Calu3 (cell line): ENCODE results near the gene RIMS4. TPM values are rescaled to one million over a fixed set of nuclear protein-coding genes. Genes with fewer than 3 reads are reported as not detected.

Experiments
- BruUV-seq: library from RNA; stranded (reverse); fragments of 400-500 nt; replicated peaks from 2 replicates; lab custom pipeline; 2021; lab: Mats Ljungman, UMichigan
- CTCF ChIA-PET: fragments of 300-600 bp; sonication (Branson Sonifier 250); formaldehyde crosslinking; loops from one replicate; lab custom pipeline; 2022; ENCODE audit warnings: antibody characterized with exemption; lab: Charles Lee
- DNase-seq: peaks from one replicate; pipeline ENCODE4 v3.0.0; 2022
- H3K27ac Mint-ChIP-seq: one replicate; pipeline ENCODE4 v1.8.0; 2022; ENCODE audit warnings: mixed read lengths; ENCODE audit not compliant: unreplicated experiment
- H3K27me3 Mint-ChIP-seq: one replicate; pipeline ENCODE4 v1.8.0; 2022; ENCODE audit warnings: mixed read lengths; ENCODE audit not compliant: unreplicated experiment
- H3K36me3 Mint-ChIP-seq: one replicate; pipeline ENCODE4 v1.8.0; 2022; ENCODE audit warnings: mild to moderate bottlenecking, moderate library complexity, mixed read lengths; ENCODE audit not compliant: insufficient read depth, unreplicated experiment
- H3K4me1 Mint-ChIP-seq: one replicate; pipeline ENCODE4 v1.8.0; 2022; ENCODE audit warnings: mild to moderate bottlenecking, low read depth, mixed read lengths; ENCODE audit not compliant: unreplicated experiment
- H3K4me3 Mint-ChIP-seq: one replicate; pipeline ENCODE4 v1.8.0; 2022; ENCODE audit warnings: mild to moderate bottlenecking, low read depth, moderate library complexity, mixed read lengths; ENCODE audit not compliant: unreplicated experiment
- H3K9me3 Mint-ChIP-seq: one replicate; pipeline ENCODE4 v1.8.0; 2022; ENCODE audit warnings: low read depth, mixed read lengths; ENCODE audit not compliant: unreplicated experiment
- CTCF ChIP-seq: fragments of 200-600 bp; IDR thresholded peaks from one replicate; pipeline ENCODE4 v1.8.0; 2022; ENCODE audit warnings: antibody characterized with exemption; ENCODE audit not compliant: unreplicated experiment
- intact Hi-C: fragments of 100-400 bp; cut with micrococcal nuclease; formaldehyde crosslinking; loops from one replicate; pipeline ENCODE4 v1.10.0; 2022; ENCODE audit not compliant: unreplicated experiment
- total RNA-seq: library from RNA; stranded (reverse); gene quantifications from 2 replicates; pipeline ENCODE4 v1.2.3, GENCODE V29; 2022

The RIMS4 gene
- total RNA-seq, 1 experiment from 2014 or later: 0.40 TPM

DNA sequence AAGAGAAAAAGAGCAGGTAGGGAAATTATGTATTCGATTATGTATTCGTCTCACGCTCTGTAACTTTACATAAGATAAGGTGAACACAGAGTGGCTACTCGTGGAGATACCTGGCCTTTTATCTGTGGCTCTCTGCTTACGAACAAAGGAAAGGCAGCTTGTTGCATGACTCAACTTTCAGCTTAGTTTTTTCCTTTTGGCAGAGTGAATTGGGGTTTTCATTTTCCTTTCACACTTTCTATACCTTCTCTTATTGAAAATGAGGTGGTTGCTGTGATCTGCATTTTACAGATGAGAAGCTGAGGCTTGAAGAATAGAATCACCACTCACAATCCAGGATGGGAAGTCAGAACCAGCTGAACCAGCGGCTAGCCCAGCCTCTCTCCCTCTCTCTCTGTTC, 78.0 kb downstream of the RIMS4 start:
- H3K4me1 Mint-ChIP-seq: peaks cover 86% of the 10 kb centered on the region
- H3K27me3 Mint-ChIP-seq: no peaks in the 10 kb centered on the region
- H3K36me3 Mint-ChIP-seq: peaks cover 30% of the 10 kb centered on the region
- DNase-seq: no peak
- intact Hi-C loops: loop anchor here (10.0 kb wide), 1 partner anchor 518 kb away; the partner anchor contains the start of gene OSER1
- no peaks in the 10 kb centered on the region for H3K9me3 Mint-ChIP-seq
- CTCF ChIA-PET: interaction anchor here (1.0 to 7.8 kb wide), 5 partner anchors 11 to 48 kb away, joined by 4 to 131 read pairs (median 7); partner anchors contain the start of gene CCN5
- peak overlapping the region; percentile 3 for H3K4me3 Mint-ChIP-seq
- TF ChIP-seq CTCF: no peak
- H3K27ac Mint-ChIP-seq: peak overlapping the region; percentile 84
- no TSS peak for BruUV-seq

- peaks cover 28% of the 10 kb centered on the region for H3K36me3 Mint-ChIP-seq
- CTCF ChIA-PET: interaction anchor here (0.6 to 7.8 kb wide), 5 partner anchors 11 to 313 kb away, joined by 4 to 131 read pairs (median 7); partner anchors contain the start of gene CCN5
- no peak for TF ChIP-seq CTCF
- no TSS peak for BruUV-seq
- peaks cover 85% of the 10 kb centered on the region for H3K4me1 Mint-ChIP-seq
- no peaks in the 10 kb centered on the region for H3K9me3 Mint-ChIP-seq
- H3K4me3 Mint-ChIP-seq: peak overlapping the region; percentile 3
- DNase-seq: no peak
- intact Hi-C loops: loop anchor here (2.0 to 10.0 kb wide), 2 partner anchors 39 to 517 kb away; partner anchors contain the start of gene OSER1
- no peaks in the 10 kb centered on the region for H3K27me3 Mint-ChIP-seq
- H3K27ac Mint-ChIP-seq: peak overlapping the region; percentile 84
These were observed 78.7 kb downstream of the RIMS4 start for GRCh38 chr20:44731657-44732056.

DNA sequence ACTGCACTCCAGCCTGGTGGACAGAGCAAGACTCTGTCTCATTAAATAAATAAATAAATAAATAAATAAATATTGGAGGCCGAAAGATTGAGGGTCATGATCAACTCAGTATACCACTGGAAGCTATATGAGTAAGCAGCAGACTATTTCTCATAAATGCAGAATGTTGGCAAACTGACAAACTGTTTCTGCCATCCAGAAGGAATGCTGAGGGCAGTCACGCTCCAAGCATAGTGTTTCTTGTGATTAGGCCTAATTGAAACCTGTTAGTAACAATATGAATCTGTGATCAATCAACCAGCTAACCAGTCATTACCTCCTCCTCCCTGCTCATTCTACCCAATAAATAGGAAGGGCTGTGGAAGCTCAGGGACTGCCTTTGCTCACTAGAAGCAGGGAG, 79.9 kb downstream of the RIMS4 start:
- Mint-ChIP-seq H3K36me3 (peaks cover 20% of the 10 kb centered on the region), H3K27ac (peak overlapping the region; percentile 84)

GRCh38 chr20:44728801-44729443, 81.4 kb downstream of the RIMS4 start:
- Mint-ChIP-seq H3K4me1 (peaks cover 63% of the 10 kb centered on the region), H3K36me3 (peaks cover 20% of the 10 kb centered on the region), H3K27ac (peak overlapping the region; percentile 84), H3K27me3 (no peaks in the 10 kb centered on the region), H3K4me3 (peak overlapping the region; percentile 49), H3K9me3 (no peaks in the 10 kb centered on the region)
- intact Hi-C loops: no loop called here
- no peak for TF ChIP-seq CTCF
- CTCF ChIA-PET: interaction anchor here (0.6 to 7.8 kb wide), 8 partner anchors 10 to 63 kb away, joined by 3 to 131 read pairs (median 7); partner anchors contain the start of gene CCN5
- peak; percentile 99 for DNase-seq
- BruUV-seq: TSS peak; percentile 97

More for the DNA sequence above, 79.9 kb downstream of the RIMS4 start:
- CTCF ChIA-PET: interaction anchor here (1.1 to 7.8 kb wide), 8 partner anchors 8 to 81 kb away, joined by 3 to 131 read pairs (median 8); partner anchors contain the start of gene CCN5
- Mint-ChIP-seq H3K9me3 (no peaks in the 10 kb centered on the region), H3K27me3 (no peaks in the 10 kb centered on the region), H3K4me1 (peaks cover 78% of the 10 kb centered on the region), H3K4me3 (no peak overlapping the region)
- intact Hi-C loops: loop anchor here (2.0 to 10.0 kb wide), 2 partner anchors 38 to 516 kb away; partner anchors contain the start of gene OSER1
- DNase-seq: peak; percentile 76
- no TSS peak for BruUV-seq
- TF ChIP-seq CTCF: no peak
